ENCODE data around the gene PRDX2.
"Not testable (repeated sequence)": the region's sequence is repeated elsewhere in the genome, so short reads cannot be mapped to it uniquely, and the experiment has no call there.

Gene PRDX2

GRCh38 chr19:12801466-12802266, at the start of gene PRDX2, which contains the start of gene THSD8:
PRDX2 (minus strand) TSS chr19:12801800; CDS start chr19:12801261, 539 bp downstream.
THSD8 (plus strand) TSS chr19:12802069; CDS start chr19:12802072, 3 bp downstream.
- peak; percentile 85 for DNase-seq

GRCh38 chr19:12847159-12848139, 45.8 kb upstream of the PRDX2 start:
- DNase-seq, result peak; percentile 79

GRCh38 chr19:12846613-12847012, 45.0 kb upstream of the PRDX2 start:
- not testable (repeated sequence) for DNase-seq

- no peak for DNase-seq
Observed at GRCh38 chr19:12843999-12844732, 42.6 kb upstream of the PRDX2 start.

GRCh38 chr19:12843328-12843727, 41.7 kb upstream of the PRDX2 start:
- DNase-seq, result no peak

- DNase-seq, result no peak
Observed at GRCh38 chr19:12842511-12842910, 40.9 kb upstream of the PRDX2 start.

- DNase-seq, result no peak
Observed at GRCh38 chr19:12841094-12841493, 39.5 kb upstream of the PRDX2 start.

GRCh38 chr19:12840091-12841079, 38.8 kb upstream of the PRDX2 start:
- no peak for DNase-seq

GRCh38 chr19:12838886-12839756, 37.5 kb upstream of the PRDX2 start:
- no peak for DNase-seq

- peak; percentile 76 for DNase-seq
Observed at GRCh38 chr19:12838182-12838885, 36.7 kb upstream of the PRDX2 start, which contains the start of gene MAST1. MAST1 (plus strand) TSS chr19:12838515; CDS start chr19:12838573, 58 bp downstream.

- no peak for DNase-seq
Observed at GRCh38 chr19:12837225-12837624, 35.6 kb upstream of the PRDX2 start.

GRCh38 chr19:12836529-12836863, 34.9 kb upstream of the PRDX2 start:
- DNase-seq, result no peak

- DNase-seq, result no peak
Observed at GRCh38 chr19:12834976-12835757, 33.6 kb upstream of the PRDX2 start.

- peak; percentile 27 for DNase-seq
Observed at GRCh38 chr19:12834566-12834943, 33.0 kb upstream of the PRDX2 start, which contains the start of gene RTBDN. RTBDN (minus strand) TSS chr19:12834579; CDS start chr19:12829979, 4,600 bp downstream.

- DNase-seq, result no peak
Observed at GRCh38 chr19:12833738-12834565, 32.4 kb upstream of the PRDX2 start.

- DNase-seq, result peak; percentile 60
Observed at GRCh38 chr19:12833418-12833737, 31.8 kb upstream of the PRDX2 start.

- peak; percentile 83 for DNase-seq
Observed at GRCh38 chr19:12828494-12828893, 26.9 kb upstream of the PRDX2 start.
